Glomerular endothelial cell (primary cell): Measurements from ENCODE around the gene LDAH. TPM values are rescaled to one million over a fixed set of nuclear protein-coding genes. Genes with fewer than 3 reads are reported as not detected.

ENCODE experiments used
- DNase-seq: peaks from one replicate; pipeline ENCODE4 v3.0.0-alpha.2; 2011; ENCODE audit warnings: low read depth, low spot score; ENCODE audit errors: extremely low read depth
- total RNA-seq: library from RNA; depleted of rRNA; stranded (reverse); fragments of >200 nt; gene quantifications from 2 replicates; pipeline ENCODE4 v1.2.3, GENCODE V29; 2015

Gene LDAH
- total RNA-seq, 1 donor from 2014 or later, result 21.7 TPM

- DNase-seq, result no peak
Measured at GRCh38 chr2:20781656-20782265, 41.1 kb downstream of the LDAH start.

GRCh38 chr2:20771299-20771698 is 51.6 kb downstream of the LDAH start:
- no peak for DNase-seq

- no peak for DNase-seq
Measured at GRCh38 chr2:20766798-20767644, 55.9 kb downstream of the LDAH start.

DNA sequence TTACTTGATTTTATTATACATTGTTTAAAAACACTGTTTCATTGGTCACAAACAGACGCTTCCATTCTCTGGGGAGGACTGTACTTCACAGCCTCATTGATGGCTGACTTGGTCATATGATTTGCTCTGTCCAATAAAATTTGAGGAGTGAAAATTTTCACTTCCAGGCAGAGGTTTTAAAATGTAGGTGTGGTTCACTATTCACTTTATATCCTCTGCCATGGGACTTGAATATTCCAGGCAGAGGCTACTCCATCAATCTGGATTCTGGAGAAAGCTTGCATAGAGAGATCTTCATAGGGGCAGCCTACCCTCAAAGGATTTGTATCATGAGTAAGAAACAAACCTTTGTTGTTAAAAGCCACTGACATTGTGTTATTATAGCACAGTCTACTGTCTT is 56.7 kb downstream of the LDAH start:
- no peak for DNase-seq

DNA sequence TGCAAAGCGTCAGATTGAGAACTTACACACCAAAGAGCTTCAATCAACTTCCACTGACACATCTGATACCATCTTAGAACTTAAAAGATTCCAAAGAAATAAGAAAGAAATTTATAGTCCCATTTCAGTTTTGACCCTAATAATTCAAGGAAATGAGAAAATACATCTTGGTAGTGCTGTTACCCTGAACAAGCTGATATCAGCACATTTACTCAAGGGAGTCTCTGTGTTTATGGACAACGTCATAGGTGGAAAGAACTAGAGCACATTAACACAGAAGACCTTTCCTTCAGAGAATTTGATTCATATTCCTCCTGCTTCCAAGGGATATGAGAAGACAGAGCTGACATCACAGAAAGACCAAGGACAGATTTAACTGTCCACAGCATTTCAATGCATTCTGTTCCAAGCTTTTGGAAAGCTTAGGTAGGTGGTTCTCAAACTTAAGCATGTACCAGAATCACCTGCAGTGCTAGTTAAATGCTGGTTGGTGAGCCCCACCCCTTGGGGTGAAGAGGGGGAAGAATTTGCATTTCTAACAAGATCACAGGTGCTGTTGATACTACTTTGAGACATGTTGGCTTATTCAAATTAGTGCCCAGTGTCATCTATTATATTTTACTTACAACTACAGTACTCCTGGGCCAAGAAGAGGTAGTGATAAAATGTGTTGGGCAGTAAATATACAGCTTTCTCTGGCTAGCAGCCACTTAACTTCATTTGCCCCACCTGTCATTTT is 59.8 kb downstream of the LDAH start:
- DNase-seq, result no peak

- no peak for DNase-seq
Measured at GRCh38 chr2:20759487-20759886, 63.4 kb downstream of the LDAH start.

DNA sequence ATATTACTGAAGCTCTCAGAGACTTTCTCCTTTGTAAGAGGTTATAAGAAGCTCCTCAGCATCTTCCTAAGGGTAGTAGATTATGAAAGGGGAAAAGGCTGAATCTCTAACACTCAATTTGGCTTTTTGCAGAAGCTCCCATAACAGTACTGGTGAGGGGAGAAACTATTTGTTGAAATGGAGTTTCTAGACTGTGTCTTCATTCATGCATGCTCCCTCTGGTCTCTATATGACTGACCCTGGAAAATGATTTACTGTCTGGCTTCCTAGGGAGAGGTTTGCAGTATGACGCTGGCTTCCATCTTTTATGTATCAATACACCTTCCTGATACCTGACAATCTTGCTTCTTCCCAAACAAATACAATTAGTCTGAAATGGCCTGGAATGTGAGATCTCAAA is 63.9 kb downstream of the LDAH start:
- no peak for DNase-seq

GRCh38 chr2:20757405-20758090 is 65.4 kb downstream of the LDAH start:
- no peak for DNase-seq

DNA sequence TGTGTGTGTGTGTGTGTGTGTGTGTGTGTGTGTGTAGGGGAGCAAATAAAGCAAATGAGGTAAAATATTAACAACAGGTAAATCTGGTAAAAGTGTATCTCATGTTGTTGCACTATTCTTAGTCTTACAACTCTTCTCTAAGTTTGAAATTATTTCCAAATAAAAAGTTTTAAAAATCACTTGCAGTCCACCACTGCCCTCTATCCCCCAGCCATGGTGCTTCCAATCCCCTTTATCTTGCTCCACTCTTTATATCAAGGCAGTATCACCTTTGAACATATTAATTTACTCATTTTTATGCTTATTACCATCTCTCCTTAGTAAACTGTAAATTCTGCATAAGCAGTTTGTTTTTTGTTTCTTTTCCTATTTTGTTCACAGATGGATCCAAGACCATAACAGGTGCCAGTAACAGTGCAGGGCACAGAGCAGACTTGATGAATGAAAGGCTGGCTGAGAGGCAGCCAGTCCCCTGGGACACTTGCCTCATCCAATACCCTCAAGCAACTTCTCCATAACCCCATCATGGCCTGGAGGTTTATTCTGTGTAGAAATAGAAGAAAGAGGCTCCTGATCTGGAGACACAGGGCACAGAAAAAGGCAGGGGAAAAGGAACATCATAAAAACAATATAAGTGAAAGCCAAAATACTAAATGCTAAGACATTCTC is 67.6 kb downstream of the LDAH start:
- no peak for DNase-seq

DNA sequence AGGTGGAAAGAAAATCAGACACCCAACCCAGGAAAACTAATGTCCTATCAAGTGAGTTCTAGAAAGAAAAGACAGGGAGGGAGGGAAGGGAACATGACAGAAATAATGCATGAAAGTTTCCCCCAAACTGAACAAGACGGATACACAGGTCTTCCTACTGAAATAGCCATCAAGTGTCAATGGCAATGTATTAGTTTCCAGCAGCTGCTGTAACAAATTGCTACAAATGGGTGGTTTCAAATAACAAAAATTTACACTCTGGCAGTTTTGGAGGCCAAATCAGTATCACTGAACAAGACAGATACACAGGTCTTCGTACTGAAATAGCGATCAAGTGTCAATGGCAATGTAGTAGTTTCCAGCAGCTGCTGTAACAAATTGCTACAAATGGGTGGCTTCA is 70.6 kb downstream of the LDAH start:
- DNase-seq, result no peak

DNA sequence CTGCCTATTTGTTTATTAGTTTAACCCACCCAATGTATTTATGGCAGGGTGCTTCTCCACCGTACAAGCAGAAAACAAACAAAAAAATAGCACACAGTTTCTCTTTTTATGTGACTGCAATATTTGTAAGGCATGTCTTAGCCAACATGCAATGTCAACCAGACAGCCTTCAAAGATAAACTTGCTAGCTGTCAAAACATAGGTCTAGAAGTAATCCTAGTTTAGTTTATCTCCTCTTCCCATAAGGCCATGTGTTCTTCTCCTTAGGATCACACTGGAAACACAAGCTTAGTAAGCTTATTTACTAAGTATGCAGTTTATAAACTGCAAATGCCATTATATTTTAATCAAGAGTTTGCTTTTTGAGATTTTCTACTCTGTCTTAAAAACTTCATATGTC is 75.6 kb downstream of the LDAH start:
- DNase-seq, result no peak

DNA sequence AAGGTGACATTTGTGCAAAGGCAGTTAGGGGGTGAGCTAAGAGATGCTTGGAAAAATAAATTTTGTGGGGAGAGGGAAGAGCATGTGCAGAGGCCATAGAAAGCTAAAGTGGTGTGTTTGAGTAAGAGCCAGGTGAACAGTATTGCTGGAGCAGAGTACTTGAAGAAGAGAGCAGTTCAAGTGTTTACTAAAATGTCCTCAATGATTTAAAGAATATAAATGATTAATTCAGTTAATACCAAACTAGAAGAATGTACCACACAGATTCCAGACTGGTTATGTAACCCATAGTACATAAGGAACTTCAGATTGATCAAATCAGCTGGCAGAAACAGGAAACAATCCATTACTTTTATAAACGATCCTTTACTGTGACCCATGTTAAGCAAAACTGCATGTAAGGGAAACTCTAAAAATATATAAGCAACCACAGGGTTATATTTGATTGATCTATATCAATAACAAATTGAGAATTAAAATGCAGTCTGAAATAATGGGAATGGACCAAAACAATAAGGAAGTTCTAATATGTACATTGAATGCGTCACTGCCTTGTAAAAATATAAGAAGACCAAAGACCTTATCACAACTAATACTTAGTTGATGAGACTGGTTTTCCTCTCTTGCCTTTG is 76.9 kb downstream of the LDAH start:
- DNase-seq, result no peak

GRCh38 chr2:20744366-20745335 is 78.2 kb downstream of the LDAH start:
- DNase-seq, result no peak

DNA sequence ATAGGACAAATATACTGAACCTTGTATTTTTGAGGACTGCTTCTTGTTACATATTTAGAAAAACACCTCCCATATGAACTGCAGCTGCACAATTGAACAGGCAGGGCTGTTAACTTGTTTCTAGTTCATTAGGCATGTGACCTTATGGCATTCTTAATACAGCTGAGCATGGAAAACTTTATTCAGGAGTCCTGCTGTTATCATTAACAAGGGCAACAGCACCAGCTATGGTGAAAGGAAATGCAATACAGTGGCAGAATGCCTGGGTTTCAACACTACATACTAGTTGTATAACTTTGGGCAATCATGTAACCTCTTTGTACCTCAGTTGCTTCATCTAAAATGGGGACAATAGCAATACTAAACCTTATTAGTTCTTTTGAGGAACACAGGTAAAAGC is 84.1 kb downstream of the LDAH start:
- no peak for DNase-seq

DNA sequence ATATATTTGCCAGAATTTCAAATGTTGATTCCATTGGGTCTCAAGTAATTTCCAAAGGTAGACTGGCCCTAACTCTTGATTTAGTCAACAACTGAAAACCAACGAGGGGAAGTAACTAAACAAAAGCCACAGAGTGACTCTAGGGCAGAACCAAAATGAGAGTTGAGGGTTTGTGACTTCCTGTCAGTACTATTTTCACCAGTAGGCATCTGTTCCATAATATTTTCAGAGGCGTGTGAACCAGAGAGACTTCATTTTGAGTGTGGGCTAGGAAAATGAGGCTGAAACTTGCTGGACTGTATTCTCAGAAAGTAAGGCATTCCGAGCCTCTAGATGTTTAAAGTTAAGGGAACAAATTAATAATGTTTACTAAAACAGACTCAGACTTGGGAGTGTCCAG is 85.4 kb downstream of the LDAH start:
- no peak for DNase-seq

GRCh38 chr2:20728114-20728758 is 94.7 kb downstream of the LDAH start:
- peak; percentile 56 for DNase-seq

GRCh38 chr2:20726913-20727312 is 96.0 kb downstream of the LDAH start:
- DNase-seq, result no peak

GRCh38 chr2:20725782-20726181 is 97.1 kb downstream of the LDAH start:
- DNase-seq, result no peak
